ENCODE data around the gene ZDHHC14. TPM values are rescaled to one million over a fixed set of nuclear protein-coding genes. Genes with fewer than 3 reads are reported as not detected.
"Not testable (repeated sequence)": the region's sequence is repeated elsewhere in the genome, so short reads cannot be mapped to it uniquely, and the experiment has no call there.

ZDHHC14 gene
- total RNA-seq, 2 donors from 2014 or later: 13.0 to 19.1 TPM

DNA sequence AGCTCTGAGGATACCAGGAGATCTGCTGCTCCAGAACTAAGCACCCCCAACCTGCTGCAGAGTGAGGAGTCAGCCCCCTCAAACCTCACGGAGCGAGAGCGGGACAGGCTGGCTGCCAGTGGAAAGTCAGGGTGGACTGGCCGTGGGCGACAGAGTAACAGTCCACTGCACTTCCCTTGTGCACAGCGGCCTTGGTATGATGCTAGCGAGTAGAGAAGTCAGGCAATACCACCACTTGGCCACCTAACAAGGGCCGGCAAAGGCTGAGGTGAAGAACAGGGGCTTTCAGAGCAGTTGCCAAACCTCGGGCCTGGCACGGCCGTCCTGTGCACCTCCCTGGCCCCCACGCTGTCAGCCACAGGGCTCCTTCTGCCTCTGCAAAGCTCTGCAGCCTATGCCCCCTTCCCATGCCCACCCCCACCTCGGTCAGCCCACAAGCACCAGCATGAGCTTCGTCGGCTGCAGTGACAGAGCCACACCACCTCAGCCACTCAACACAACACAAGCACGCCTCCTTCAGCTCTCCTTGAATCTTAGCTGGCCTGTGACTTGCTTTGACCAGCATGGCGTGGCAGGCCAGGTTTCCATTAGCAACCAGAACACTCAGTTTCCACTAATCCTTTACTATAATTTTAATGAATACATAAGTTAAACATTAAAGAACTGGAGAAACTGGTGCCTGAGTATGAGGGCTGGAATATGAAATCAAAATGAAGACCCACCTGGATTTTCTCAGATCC is 314.5 kb downstream of the ZDHHC14 start:
- no peak overlapping the region for H3K4me3 ChIP-seq
- no peak overlapping the region for H3K27ac ChIP-seq
- no peaks in the 10 kb centered on the region for H3K27me3 ChIP-seq
- no peak for TF ChIP-seq CTCF (IDR thresholded peaks at IDR 0.05)
- H3K9me3 ChIP-seq: peaks cover 0 to 6% of the 10 kb centered on the region in 2 donors
- peaks cover 0 to 16% of the 10 kb centered on the region in 2 donors for H3K4me1 ChIP-seq
- no peaks in the 10 kb centered on the region for H3K36me3 ChIP-seq
- no peak for DNase-seq (ENCODE audit: low spot score)

DNA sequence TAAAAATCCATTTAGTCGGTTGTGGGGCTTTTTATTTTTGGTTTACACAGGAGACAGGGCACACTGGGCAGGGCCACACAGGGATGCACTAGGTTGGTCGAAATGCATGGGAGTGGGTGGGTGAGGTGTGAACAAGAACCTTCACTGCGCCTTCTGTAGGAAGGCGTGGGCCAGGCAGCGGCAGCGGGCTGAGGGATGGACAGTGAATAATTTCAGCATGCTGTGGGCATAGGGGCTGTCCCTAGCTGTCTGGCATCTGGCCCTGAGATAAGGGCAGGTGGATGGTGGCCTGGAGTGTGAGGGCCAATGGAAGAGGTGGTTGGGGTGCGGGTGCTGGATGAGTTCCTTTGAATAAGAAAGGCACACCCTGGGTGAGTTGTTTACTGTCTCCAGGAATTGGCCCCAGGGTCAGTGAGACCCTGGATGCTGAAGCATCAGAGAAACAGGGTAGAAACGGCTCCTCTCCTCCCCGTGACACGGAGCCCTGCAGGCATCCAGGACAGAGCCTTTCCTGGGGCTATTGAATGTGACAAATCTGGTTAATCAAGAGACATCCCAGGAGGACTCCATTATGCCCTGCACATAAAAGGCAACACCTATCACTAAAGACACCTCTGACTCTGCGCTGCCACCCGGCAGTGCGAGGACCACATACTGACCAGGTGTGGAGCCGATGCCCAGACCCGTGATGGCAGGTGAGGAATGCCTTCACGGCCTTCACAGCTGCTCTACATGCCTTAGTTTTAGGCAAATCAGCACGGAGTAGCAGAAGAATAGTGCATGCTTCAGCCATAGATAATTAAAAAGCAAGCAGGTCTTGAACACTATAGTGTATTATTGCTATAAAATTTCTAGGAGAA is 319.0 kb downstream of the ZDHHC14 start:
- Histone ChIP-seq H3K9me3 (peaks cover 0 to 6% of the 10 kb centered on the region in 2 donors), H3K36me3 (no peaks in the 10 kb centered on the region), H3K27me3 (no peaks in the 10 kb centered on the region), H3K4me3 (no peak overlapping the region), H3K27ac (no peak overlapping the region), H3K4me1 (no peaks in the 10 kb centered on the region)
- TF ChIP-seq CTCF (IDR thresholded peaks at IDR 0.05): no peak
- no peak for DNase-seq (ENCODE audit: low spot score)

GRCh38 chr6:157706351-157706750 is 325.4 kb downstream of the ZDHHC14 start:
- not testable (repeated sequence) for H3K27ac ChIP-seq; H3K27me3 ChIP-seq; H3K4me3 ChIP-seq; DNase-seq (ENCODE audit: low spot score); H3K4me1 ChIP-seq; H3K9me3 ChIP-seq; H3K36me3 ChIP-seq

- no peak for DNase-seq (ENCODE audit: low spot score)
- Histone ChIP-seq H3K4me1 (peaks cover 0 to 10% of the 10 kb centered on the region in 2 donors), H3K4me3 (no peak overlapping the region), H3K36me3 (no peaks in the 10 kb centered on the region), H3K27me3 (no peaks in the 10 kb centered on the region), H3K9me3 (no peaks in the 10 kb centered on the region), H3K27ac (no peak overlapping the region)
- TF ChIP-seq CTCF (IDR thresholded peaks at IDR 0.05): no peak
Measured at GRCh38 chr6:157706883-157707282, 325.9 kb downstream of the ZDHHC14 start.

- H3K27me3 ChIP-seq: no peaks in the 10 kb centered on the region
- no peak for TF ChIP-seq CTCF (IDR thresholded peaks at IDR 0.05)
- H3K9me3 ChIP-seq: no peaks in the 10 kb centered on the region
- H3K27ac ChIP-seq: no peak overlapping the region
- H3K4me3 ChIP-seq: no peak overlapping the region
- H3K4me1 ChIP-seq: peaks cover 0 to 10% of the 10 kb centered on the region in 2 donors
- DNase-seq (ENCODE audit: low spot score): no peak
- H3K36me3 ChIP-seq: no peaks in the 10 kb centered on the region
Measured at GRCh38 chr6:157707576-157707975, 326.6 kb downstream of the ZDHHC14 start.

DNA sequence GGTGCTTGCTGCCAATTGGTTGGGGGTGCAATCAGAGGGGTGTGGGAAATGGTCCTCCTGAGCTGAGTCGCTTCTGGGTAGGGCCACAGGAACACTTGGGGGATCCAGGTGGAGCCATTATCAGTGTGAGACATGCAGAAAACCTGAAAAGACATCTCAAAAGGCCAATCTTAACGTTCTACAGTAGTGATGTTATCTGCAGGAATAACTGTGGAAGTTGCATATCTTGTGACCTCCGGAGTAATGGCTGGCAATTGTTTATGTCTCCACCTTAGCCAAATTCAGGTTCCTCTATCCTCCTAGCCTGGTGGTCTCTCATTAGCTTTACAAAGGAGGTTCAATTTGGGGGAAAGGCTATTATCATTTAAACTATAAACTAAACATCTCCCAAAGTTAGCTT is 327.2 kb downstream of the ZDHHC14 start:
- no peak overlapping the region for H3K27ac ChIP-seq
- TF ChIP-seq CTCF (IDR thresholded peaks at IDR 0.05): no peak
- no peak overlapping the region for H3K4me3 ChIP-seq
- no peaks in the 10 kb centered on the region for H3K9me3 ChIP-seq
- DNase-seq (ENCODE audit: low spot score): no peak
- H3K27me3 ChIP-seq: no peaks in the 10 kb centered on the region
- H3K36me3 ChIP-seq: no peaks in the 10 kb centered on the region
- H3K4me1 ChIP-seq: peaks cover 0 to 10% of the 10 kb centered on the region in 2 donors
